K562 (cell line): Measurements from ENCODE around the gene SPATA17. TPM values are rescaled to one million over a fixed set of nuclear protein-coding genes. Genes with fewer than 3 reads are reported as not detected.
A peak's percentile ranks its signal among the peaks of the same experiment; 100 is the strongest.

Experiments
- ATAC-seq: fragments of 200-7000 bp; cut with Tn5 transposase; 3 replicates; pipeline ENCODE4 v1.9.1; 2020; ENCODE audit warnings: moderate library complexity
- Bru-seq: library from RNA; stranded (reverse); fragments of 400-500 nt; gene quantifications from one replicate; lab custom pipeline; 2021; lab: Mats Ljungman, UMichigan
- BruChase-seq, 2 experiments: library from RNA; stranded (reverse); fragments of 400-500 nt; gene quantifications; one replicate each; lab custom pipeline; 2021; lab: Mats Ljungman, UMichigan
- BruUV-seq: library from RNA; stranded (reverse); fragments of 400-500 nt; replicated peaks from 2 replicates; lab custom pipeline; 2021; lab: Mats Ljungman, UMichigan
- CTCF ChIA-PET: fragments of 300-600 bp; formaldehyde crosslinking; extraction: SDS; loops from one replicate; lab custom pipeline; 2021; ENCODE audit warnings: low intra/inter-chr PET ratio; lab: Yijun Ruan, JAX
- POLR2A ChIA-PET: fragments of 300-600, 350-650 bp; sonication (Branson Sonifier 250); formaldehyde crosslinking; extraction: SDS; loops from one replicate; lab custom pipeline; 2021; ENCODE audit warnings: antibody characterized with exemption, inconsistent platforms; lab: Yijun Ruan, JAX
- DNase-seq, 4 experiments: peaks; one replicate each; pipeline versions ENCODE4 v3.0.0 to v3.0.0-alpha.2; 2011 to 2018; ENCODE audit warnings: low spot score in 3 of 4, mixed read lengths in 3 of 4; ENCODE audit errors: extremely low read depth in 1 of 4
- FAIRE-seq: peaks from 2 replicates; lab custom pipeline; 2011; peaks lifted over from hg19 to GRCh38; lab: Jason Lieb, UNC
- H2AFZ ChIP-seq: 2 replicates; pipeline ENCODE4 v1.6.0; 2011; ENCODE audit warnings: low read depth, low read length, control low read depth, inconsistent platforms
- H3K27ac ChIP-seq: fragments of 200-600 bp; 3 replicates; pipeline ENCODE4 v1.8.0; 2011; ENCODE audit warnings: low read depth, mild to moderate bottlenecking, control low read depth, inconsistent platforms, low read length, moderate library complexity, mixed read lengths; ENCODE audit errors: extremely low read depth
- H3K27me3 ChIP-seq, 2 experiments: fragments of 300-600 bp in 1 of 2; 2 replicates in 1 of 2; 3 replicates in 1 of 2; pipeline versions ENCODE4 v1.6.0 to v1.8.0; 2011; ENCODE audit warnings: inconsistent platforms in 2 of 2, low read length in 2 of 2, mild to moderate bottlenecking in 1 of 2, mixed read lengths in 1 of 2, moderate library complexity in 1 of 2; ENCODE audit not compliant: control insufficient read depth in 2 of 2, insufficient read depth in 2 of 2
- H3K36me3 ChIP-seq: fragments of 300-600 bp; 3 replicates; pipeline ENCODE4 v1.8.0; 2011; ENCODE audit warnings: mild to moderate bottlenecking, low read length, inconsistent platforms; ENCODE audit not compliant: control insufficient read depth, insufficient read depth
- H3K4me1 ChIP-seq, 2 experiments: fragments of 200-600 bp in 1 of 2; replicated peaks in 1 of 2; 2 replicates in 1 of 2; 3 replicates in 1 of 2; pipeline versions ENCODE4 v1.5.1 to v1.8.0; 2011; ENCODE audit warnings: inconsistent platforms in 2 of 2, low read length in 2 of 2, mild to moderate bottlenecking in 1 of 2, mixed read lengths in 1 of 2, moderate library complexity in 1 of 2; ENCODE audit not compliant: control insufficient read depth in 2 of 2, insufficient read depth in 2 of 2
- H3K4me2 ChIP-seq: 2 replicates; pipeline ENCODE4 v1.6.1; 2011; ENCODE audit warnings: low read length, control low read depth, inconsistent platforms, mixed read lengths; ENCODE audit not compliant: insufficient read depth
- H3K4me3 ChIP-seq: fragments of 200-600 bp; sonication (generic), shearing (Covaris generic); 2 replicates; pipeline ENCODE4 v1.5.1; 2016; ENCODE audit warnings: control low read depth, inconsistent platforms
- H3K79me2 ChIP-seq: fragments of 200-600 bp; 3 replicates; pipeline ENCODE4 v1.8.0; 2011; ENCODE audit warnings: low read length, inconsistent platforms; ENCODE audit not compliant: control insufficient read depth, insufficient read depth
- H3K9ac ChIP-seq, 2 experiments: 2 replicates each; pipeline versions ENCODE4 v1.6.0 to v1.6.1; 2011; ENCODE audit warnings: low read depth in 2 of 2, low read length in 2 of 2, control low read depth in 1 of 2, inconsistent platforms in 1 of 2, mild to moderate bottlenecking in 1 of 2, mixed read lengths in 1 of 2; ENCODE audit not compliant: insufficient read depth in 1 of 2
- H3K9me1 ChIP-seq: one replicate; pipeline ENCODE4 v1.6.0; 2011; ENCODE audit warnings: inconsistent platforms, mild to moderate bottlenecking, low read length, moderate library complexity; ENCODE audit not compliant: control insufficient read depth, insufficient read depth
- H3K9me3 ChIP-seq: replicated peaks from 2 replicates; pipeline ENCODE4 v1.5.1; 2011; ENCODE audit warnings: low read depth, low read length, inconsistent platforms; ENCODE audit not compliant: control insufficient read depth, insufficient read depth
- H4K20me1 ChIP-seq: replicated peaks from 2 replicates; pipeline ENCODE4 v1.6.1; 2011; ENCODE audit warnings: low read length, inconsistent platforms, mixed read lengths; ENCODE audit not compliant: control insufficient read depth, insufficient read depth
- FOXK2 ChIP-seq, 2 experiments: fragments of 450-650 bp; IDR thresholded peaks in 1 of 2; conservative IDR thresholded peaks in 1 of 2; 2 replicates each; pipeline ENCODE4 v1.6.1; 2016; ENCODE audit warnings: low read depth in 2 of 2, mild to moderate bottlenecking in 1 of 2
- ZBTB40 ChIP-seq, 2 experiments: fragments of 450-650 bp in 1 of 2; sonication (generic) in 1 of 2; formaldehyde crosslinking in 1 of 2; IDR thresholded peaks; 2 replicates each; pipeline versions ENCODE4 v1.7.1 to v1.9.0; 2016 to 2022; ENCODE audit warnings: inconsistent platforms in 1 of 2, mild to moderate bottlenecking in 1 of 2, missing genetic modification reagents in 1 of 2
- ZBTB5 ChIP-seq: fragments of 450-650 bp; IDR thresholded peaks from 2 replicates; pipeline ENCODE4 v1.6.1; 2017; ENCODE audit warnings: antibody characterized with exemption
- WGBS: fragments of 100-300 bp; shearing (Covaris generic); methylation state at CpG from one replicate; pipeline ENCODE4 v1.1.6; 2016; ENCODE audit warnings: low coverage, mixed read lengths; ENCODE audit not compliant: insufficient coverage; ENCODE audit errors: missing lambda C conversion rate; 5-methylcytosine and 5-hydroxymethylcytosine counted together
- in situ Hi-C: fragments of 300-500 bp; cut with MboI; formaldehyde crosslinking; loops from 4 replicates; pipeline ENCODE4 v1.15.0; 2018; ENCODE audit warnings: inconsistent platforms, mixed read lengths
- intact Hi-C: fragments of 100-400 bp; cut with micrococcal nuclease; formaldehyde crosslinking; loops from 2 replicates; pipeline ENCODE4 v1.14.2; 2022
- long read RNA-seq, 3 experiments: library from polyadenylated mRNA in 2 of 3; library from RNA in 1 of 3; unstranded in 2 of 3; stranded (forward) in 1 of 3; transcript quantifications; one replicate each; pipeline ENCODE4 v2.0.0, GENCODE V29; 2019 to 2022
- polyA minus RNA-seq, 3 experiments: library from RNA; depleted of rRNA, polyadenylated mRNA; stranded (reverse); fragments of >200 nt; gene quantifications; 2 replicates each; pipeline ENCODE4 v1.2.3, GENCODE V29; 2011
- polyA plus RNA-seq, 8 experiments: library from polyadenylated mRNA; depleted of rRNA in 4 of 8; stranded (reverse) in 5 of 8; unstranded in 3 of 8; fragments of >200 nt; fragmentation: Nextera tagmentation in 2 of 8; fragmentation: Illumina TruSeq in 1 of 8; extraction: Ambion mirVana in 2 of 8; extraction: Trizol in 1 of 8; gene quantifications; 2 replicates each; pipeline versions ENCODE4 v1.2.1 to v1.2.3, GENCODE V29; 2011 to 2014; ENCODE audit warnings: inconsistent platforms in 1 of 8, missing spikeins in 1 of 8
- total RNA-seq, 7 experiments: library from RNA; depleted of rRNA in 6 of 7; stranded (reverse); fragments of >200 nt in 6 of 7; fragmentation: Illumina TruSeq in 2 of 7; extraction: Trizol in 2 of 7; gene quantifications; 2 replicates each; pipeline versions ENCODE4 v1.2.1 to v1.2.3, GENCODE V29; 2011 to 2021; ENCODE audit warnings: low replicate concordance in 1 of 7

SPATA17 gene
- not detected in 2 replicates for total RNA-seq (2011; cell fraction: chromatin; rRNA removed; ENCODE audit: low replicate concordance)
- not detected in 2 replicates for total RNA-seq (2011; cell fraction: nucleolus; rRNA removed)
- total RNA-seq (2011; cell fraction: nucleoplasm; rRNA removed): not detected in 2 replicates
- not detected in 2 replicates for total RNA-seq (2014; rRNA removed)
- not detected in 2 replicates for total RNA-seq (2014; rRNA removed; fragmentation: Illumina TruSeq; extraction: Trizol)
- total RNA-seq (2015; rRNA removed; fragmentation: Illumina TruSeq; extraction: Trizol): not detected in 2 replicates
- total RNA-seq (2021): not detected in 2 replicates
- 0.11 TPM in 1 of 2 replicates, not detected in the other for polyA plus RNA-seq (2011; rRNA removed)
- polyA plus RNA-seq (2011; cell fraction: cytosol; rRNA removed): 0.07 TPM in 1 of 2 replicates, not detected in the other
- polyA plus RNA-seq (2011; cell fraction: nucleus; rRNA removed): 0.18 TPM in 1 of 2 replicates, not detected in the other
- polyA plus RNA-seq (2012): 0.08 TPM in 1 of 2 replicates, not detected in the other
- not detected in 2 replicates for polyA plus RNA-seq (2014; fragmentation: Illumina TruSeq; extraction: Trizol)
- under 1 TPM in 1 of 2 experiments, not detected in 1; 0.04 TPM for polyA plus RNA-seq (2014; fragmentation: Nextera tagmentation; extraction: Ambion mirVana)
- polyA plus RNA-seq (2014; rRNA removed): not detected in 2 replicates
- not detected in 2 replicates for polyA minus RNA-seq (2011; rRNA and poly(A)+ RNA removed)
- not detected in 2 replicates for polyA minus RNA-seq (2011; cell fraction: cytosol; rRNA and poly(A)+ RNA removed)
- polyA minus RNA-seq (2011; cell fraction: nucleus; rRNA and poly(A)+ RNA removed): 0.33 TPM in 1 of 2 replicates, not detected in the other
- Bru-seq, nascent RNA: percentile 8 among the genes with signal in this experiment
- percentile 11 among the genes with signal in this experiment for BruChase-seq, experiment 1, labeled RNA remaining after a 2-hour chase
- BruChase-seq, experiment 2, labeled RNA remaining after a 6-hour chase: percentile 9 among the genes with signal in this experiment
- long read RNA-seq, experiment 1: 0 reads
- long read RNA-seq, experiment 2: 0 reads
- long read RNA-seq, experiment 3: 0 reads

- H4K20me1 ChIP-seq: no peaks in the 10 kb centered on the region
- FAIRE-seq (no peak), ATAC-seq (peak; percentile 65), DNase-seq (peak; percentile 17 to 56 (median 24))
- no peaks in the 10 kb centered on the region for H3K27me3 ChIP-seq
- H3K27ac ChIP-seq: peak within 1 kb of the TSS; percentile 41; the same call in 2 of the 3 replicates
- H3K36me3 ChIP-seq: no peaks in the 10 kb centered on the region
- no peaks in the 10 kb centered on the region for H3K9me3 ChIP-seq
- no peak within 1 kb of the TSS; the same call in 1 of the 2 replicates for H2AFZ ChIP-seq
- peak within 1 kb of the TSS; percentile 30 for H3K4me3 ChIP-seq
- in situ Hi-C loops: no loop called here
- H3K9ac ChIP-seq: peak within 1 kb of the TSS in 1 of 2 experiments; percentile 26; a peak in 1 of 4 replicates
- intact Hi-C loops: no loop called here
- WGBS: 2% methylated on average over 39 of the region's 42 CpGs
- no peaks in the 10 kb centered on the region for H3K79me2 ChIP-seq
- BruUV-seq: no TSS peak
- H3K9me1 ChIP-seq: no peaks in the 10 kb centered on the region
- ChIA-PET POLR2A (interaction anchor here (0.8 kb wide), 1 partner anchor 26 kb away, joined by 3 read pairs; no protein-coding TSS in a partner anchor), CTCF (no interaction called here)
- H3K4me1 ChIP-seq: no peaks in the 10 kb centered on the region
- peak within 1 kb of the TSS; percentile 51 for H3K4me2 ChIP-seq
- TF ChIP-seq FOXK2 (conservative IDR thresholded peaks at IDR 0.05 in 1 of 2, IDR thresholded peaks at IDR 0.05 in 1 of 2; ENCODE audit: low read depth in 2 of 2) (peak in 1 of 2 experiments; percentile 89; a peak in 2 of 4 replicates), ZBTB5 (no peak), ZBTB40 (IDR thresholded peaks at IDR 0.05) (peak; percentile 83), ZBTB40 (CRISPR knock-in tag; IDR thresholded peaks at IDR 0.05) (no peak)
These were observed at the start of gene SPATA17, which contains the start of gene GPATCH2 for GRCh38 chr1:217630711-217631591. SPATA17 (plus strand) TSS chr1:217631344; CDS start chr1:217631379, 35 bp downstream. GPATCH2 (minus strand) TSS chr1:217631090; CDS start chr1:217630971, 119 bp downstream.
